GM21717 (cell line): ENCODE results near the gene JPH4.
A peak's percentile ranks its signal among the peaks of the same experiment; 100 is the strongest.

Experiments
- ATAC-seq: cut with Tn5 transposase; IDR thresholded peaks from one replicate; pipeline ENCODE4 v1.9.1; 2021; ENCODE audit warnings: mild to moderate bottlenecking, moderate library complexity; ENCODE audit not compliant: unreplicated experiment

The JPH4 gene

DNA sequence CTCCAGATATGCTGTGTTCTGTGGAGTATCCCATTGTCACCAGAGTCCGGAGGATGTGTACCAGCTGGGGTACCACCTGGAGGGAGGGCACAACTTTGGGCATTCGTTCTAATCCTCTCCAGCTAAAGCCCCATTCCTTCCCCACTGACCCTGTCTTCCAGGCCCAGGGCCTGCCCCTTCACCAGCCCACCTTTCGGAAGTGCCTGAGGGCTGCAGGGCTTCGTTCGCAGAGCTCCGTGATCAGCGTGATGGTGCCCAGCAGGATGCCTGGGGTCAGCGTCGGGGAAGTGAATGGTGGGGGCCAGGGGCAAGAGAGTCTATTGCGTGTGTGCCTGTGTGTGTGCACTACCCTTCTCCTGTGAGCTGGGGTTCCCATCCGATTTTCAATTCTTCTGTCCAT, 13.0 kb downstream of the JPH4 start:
- ATAC-seq = no peak

- no peak for ATAC-seq
These were observed 13.7 kb downstream of the JPH4 start for GRCh38 chr14:23564876-23565275.

GRCh38 chr14:23564181-23564812, 14.3 kb downstream of the JPH4 start:
- ATAC-seq = no peak

GRCh38 chr14:23563473-23564180, 15.0 kb downstream of the JPH4 start:
- ATAC-seq = no peak

- no peak for ATAC-seq
These were observed 15.6 kb downstream of the JPH4 start for GRCh38 chr14:23562822-23563472.

- ATAC-seq = no peak
These were observed 16.4 kb downstream of the JPH4 start for GRCh38 chr14:23561873-23562821.

DNA sequence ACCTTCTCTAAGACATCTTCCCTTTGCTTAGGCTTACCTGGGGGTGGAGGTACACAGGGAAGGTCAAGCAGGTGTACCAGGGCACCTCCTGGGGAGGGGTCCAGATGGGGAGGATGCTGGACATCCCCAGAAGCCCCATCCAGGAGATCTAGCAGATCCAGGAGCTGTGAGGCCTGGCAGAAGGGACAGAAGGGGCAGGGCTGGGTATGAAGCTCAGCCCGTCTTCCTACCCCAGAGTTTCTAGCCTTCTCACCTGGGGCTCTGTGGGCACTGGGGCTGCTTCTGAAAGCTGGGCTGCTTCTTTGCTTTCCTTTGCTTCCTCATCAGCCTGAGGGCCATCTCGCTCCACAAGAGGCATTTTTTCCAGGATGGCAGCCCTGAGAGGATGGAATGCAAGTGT, 17.3 kb downstream of the JPH4 start:
- ATAC-seq = no peak

DNA sequence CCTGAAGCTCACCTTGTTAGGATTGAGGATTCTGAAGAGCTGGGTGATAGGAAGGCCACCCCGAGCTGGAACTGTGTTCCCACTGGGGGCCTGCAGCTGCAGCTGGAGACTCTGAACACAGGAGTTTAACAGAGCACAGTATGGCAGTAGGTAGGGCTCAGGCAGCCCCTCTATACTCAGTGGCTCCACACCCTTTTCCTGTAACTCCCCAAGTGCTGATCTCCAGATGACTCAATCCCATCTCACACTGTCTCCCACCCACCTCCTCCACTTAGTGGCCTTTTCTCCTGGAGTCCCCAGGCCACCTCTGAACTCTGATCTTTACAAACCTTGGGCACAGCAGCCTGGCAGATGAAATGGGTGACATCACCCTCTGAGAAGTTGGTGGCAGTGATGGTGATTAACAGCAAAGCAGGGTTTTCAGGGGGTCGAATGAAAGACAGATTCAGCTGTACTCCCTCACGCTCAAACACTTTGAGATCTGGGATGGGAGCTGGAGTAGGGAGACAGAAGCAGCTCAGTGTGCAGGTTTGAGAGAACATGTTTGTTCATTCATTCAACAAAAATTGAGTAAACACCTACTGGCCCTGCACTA, 18.6 kb downstream of the JPH4 start:
- ATAC-seq = no peak

DNA sequence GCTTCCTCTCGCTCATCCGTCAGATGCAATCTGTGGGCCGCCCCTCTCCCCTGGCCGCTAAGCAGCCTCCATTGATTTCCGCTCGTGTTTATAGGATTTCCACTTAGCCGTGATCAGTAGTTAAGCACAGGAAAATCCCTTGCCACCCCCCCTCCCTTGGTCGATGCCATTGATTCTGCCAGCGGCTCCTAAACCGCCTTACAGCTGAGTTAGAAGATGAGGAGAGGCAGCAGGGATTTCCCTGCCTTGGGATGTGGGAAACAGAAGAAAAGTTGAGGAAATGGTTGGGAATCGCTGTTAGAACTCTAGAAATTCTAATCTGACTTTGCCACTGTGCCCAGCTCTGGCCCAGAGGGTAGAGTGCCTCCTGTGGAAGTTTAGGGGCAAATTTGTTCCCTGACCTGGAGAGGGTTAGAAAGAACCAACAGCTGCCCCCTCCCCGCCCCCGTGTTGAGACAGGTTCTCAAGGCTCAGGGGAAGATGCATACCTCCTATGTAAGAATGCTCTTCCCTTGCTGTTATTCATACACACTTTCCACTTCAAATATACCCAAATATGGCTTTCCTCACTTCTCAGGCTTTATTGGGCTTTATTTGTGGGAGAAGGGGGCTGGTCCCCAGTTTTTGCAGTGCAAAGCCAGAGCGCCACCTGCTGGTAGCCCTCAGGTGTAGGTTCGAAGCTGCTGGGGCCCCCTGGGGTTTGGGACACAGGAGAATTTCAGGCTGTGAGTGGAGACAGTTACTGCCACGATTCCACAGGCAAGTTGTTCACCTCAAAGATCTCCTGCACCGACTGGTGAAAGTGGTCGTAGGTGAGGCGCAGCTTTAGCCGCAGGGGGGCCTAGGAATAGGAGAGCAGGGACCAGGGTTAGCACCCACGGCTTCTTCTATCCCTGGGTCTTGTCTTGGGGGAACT, 19.3 kb downstream of the JPH4 start:
- no peak for ATAC-seq

- ATAC-seq = no peak
These were observed 20.1 kb downstream of the JPH4 start for GRCh38 chr14:23558346-23559009.

DNA sequence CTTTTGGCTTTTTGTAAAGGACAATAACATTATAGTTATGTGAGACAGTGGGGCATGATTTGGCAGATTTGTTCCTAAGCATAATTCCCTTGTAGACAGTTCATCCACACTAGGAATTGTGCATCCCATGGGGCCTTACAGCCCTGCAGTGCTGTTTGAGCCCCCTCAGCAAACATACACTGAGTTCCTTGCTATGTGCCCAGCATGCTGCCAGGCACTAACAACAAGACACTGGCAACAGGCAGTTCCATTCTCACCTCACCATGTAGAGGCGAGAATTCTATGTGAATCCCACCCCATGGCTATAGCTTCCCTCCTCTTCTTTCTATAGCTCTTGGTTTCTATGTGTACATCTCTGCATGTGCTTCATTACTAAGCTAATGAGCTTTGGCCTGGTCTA, 20.6 kb downstream of the JPH4 start:
- ATAC-seq = no peak

GRCh38 chr14:23557521-23557920, 21.1 kb downstream of the JPH4 start:
- no peak for ATAC-seq

- ATAC-seq = no peak
These were observed 21.7 kb downstream of the JPH4 start for GRCh38 chr14:23556700-23557440.

DNA sequence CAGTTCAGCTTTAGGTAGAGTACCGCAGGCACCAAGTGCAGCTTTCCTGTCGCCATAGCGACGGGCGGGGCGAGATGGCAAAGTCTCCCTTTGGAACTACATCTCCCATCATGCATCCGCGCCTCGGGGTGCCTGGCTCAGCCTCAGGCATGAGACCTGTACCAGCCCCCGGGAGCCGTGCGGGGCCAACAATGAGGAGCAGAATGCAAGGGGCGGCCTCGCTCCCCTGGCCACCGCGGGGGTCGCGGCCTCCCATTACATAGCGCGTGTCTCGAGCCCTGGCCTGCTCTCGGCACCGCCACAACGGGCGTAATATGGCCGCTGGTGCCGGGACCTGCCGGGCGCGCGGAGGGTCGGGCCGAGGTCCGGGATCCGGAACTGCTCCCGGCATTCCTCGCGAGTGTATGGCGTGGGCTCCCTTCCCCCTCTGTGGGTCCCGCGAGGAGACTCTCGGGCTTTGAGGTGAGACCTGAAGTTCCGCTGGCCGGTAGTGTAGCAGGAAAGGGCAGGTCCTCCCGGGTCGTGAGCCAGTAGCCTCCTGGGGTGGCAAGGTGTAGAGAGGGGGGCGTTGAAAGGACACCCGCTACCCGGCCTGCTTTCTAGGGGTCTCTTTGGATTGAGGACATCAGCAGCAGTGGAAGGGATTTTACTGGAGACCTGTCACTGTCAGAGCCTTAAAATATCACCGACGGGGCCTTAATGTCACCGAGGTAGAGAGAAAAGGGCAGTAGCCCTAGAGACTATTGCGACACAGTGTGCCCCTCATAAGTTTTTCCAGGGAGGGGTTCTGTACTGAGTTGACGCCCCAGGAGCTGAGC, 22.5 kb downstream of the JPH4 start, which contains the start of gene THTPA:
TSS of gene THTPA (plus strand) at position 390 of the 818 bp plus-strand sequence. CDS start 487 bp downstream, outside the sequence.
- peak; percentile 68 for ATAC-seq

DNA sequence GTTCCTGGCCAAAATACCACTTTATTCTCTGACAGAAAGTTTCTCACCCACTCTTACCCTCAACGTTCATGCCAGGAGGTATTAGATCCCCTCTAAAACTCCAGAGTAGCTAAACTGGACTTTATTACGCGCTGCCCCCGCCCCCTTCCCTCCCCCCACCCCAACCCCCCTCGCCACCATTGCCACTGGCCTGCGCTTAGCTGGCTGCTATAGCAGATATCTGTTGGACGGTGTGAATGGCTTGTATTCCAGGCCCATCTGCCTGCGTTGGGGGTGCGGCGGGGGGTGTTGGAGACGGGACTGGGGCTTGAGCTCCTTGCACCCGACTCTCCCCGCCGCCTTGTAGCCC, 23.1 kb downstream of the JPH4 start:
- ATAC-seq = no peak

GRCh38 chr14:23551266-23552028, 27.1 kb downstream of the JPH4 start, which contains the start of gene ZFHX2:
Gene ZFHX2 (minus strand): TSS chr14:23551765. CDS start chr14:23535325, 16,440 bp downstream.
- peak; percentile 55 for ATAC-seq

DNA sequence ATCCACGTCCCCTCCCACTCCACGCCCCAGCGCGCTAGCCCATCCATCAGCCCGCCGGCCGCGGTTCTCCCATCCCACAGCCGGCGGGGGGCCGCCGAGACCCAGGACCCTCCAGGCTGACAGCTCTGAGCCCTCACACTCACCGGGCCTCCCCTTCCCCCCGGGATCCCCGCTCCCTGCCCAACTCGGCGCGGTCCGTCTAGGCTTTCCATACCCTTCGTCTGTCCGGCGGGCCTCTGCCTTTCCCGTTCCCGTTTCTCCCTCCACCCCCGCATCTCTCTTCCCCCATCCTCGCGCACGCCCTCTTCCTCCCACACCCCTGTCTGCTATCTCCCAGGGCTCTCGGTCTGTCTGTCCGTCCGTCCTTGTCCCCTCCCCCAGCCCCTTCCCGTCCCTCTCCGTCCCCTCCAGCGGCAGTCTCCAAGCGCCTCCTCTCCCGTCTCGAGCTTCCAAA, 27.8 kb downstream of the JPH4 start:
- ATAC-seq = no peak
